ENCODE measurements around the gene APIP. TPM values are rescaled to one million over a fixed set of nuclear protein-coding genes. Genes with fewer than 3 reads are reported as not detected.

The APIP gene
- total and polyA plus RNA-seq, 2 donors from 2014 or later: 26.5 to 53.6 TPM

DNA sequence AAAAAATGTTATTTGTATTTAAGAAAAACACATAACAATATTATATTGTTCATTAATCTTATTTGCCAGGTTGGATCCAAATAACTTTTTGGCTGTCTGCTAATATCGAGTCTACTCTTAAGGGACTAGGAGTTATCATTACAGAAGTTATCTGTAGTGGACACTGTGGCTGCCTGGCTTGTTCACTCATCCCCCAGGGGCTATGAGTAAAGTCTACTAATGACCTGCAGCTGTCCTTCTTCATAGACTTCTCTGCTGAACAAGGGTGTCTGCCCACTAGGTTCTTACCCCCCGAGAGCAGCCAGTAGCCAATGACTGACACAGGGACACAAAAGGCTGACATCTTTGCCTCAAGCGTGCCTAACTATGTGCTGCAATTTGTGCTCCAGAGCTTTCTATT, 69.7 kb downstream of the APIP start:
- DNase-seq: no peak
- no peaks in the 10 kb centered on the region for H3K4me1 ChIP-seq (ENCODE audit: control insufficient read depth in 2 of 3, insufficient read depth in 2 of 3, low read depth in 1 of 3, low read length in 3 of 3)
- no peak overlapping the region for H3K27ac ChIP-seq (ENCODE audit: low read depth in 2 of 2, low read length in 2 of 2)
- no peak overlapping the region for H3K4me3 ChIP-seq (ENCODE audit: low read length in 3 of 3)
- intact Hi-C loops (cut with DNase I): no loop called here
- no peak for FAIRE-seq
- TF ChIP-seq, protein P1, sequence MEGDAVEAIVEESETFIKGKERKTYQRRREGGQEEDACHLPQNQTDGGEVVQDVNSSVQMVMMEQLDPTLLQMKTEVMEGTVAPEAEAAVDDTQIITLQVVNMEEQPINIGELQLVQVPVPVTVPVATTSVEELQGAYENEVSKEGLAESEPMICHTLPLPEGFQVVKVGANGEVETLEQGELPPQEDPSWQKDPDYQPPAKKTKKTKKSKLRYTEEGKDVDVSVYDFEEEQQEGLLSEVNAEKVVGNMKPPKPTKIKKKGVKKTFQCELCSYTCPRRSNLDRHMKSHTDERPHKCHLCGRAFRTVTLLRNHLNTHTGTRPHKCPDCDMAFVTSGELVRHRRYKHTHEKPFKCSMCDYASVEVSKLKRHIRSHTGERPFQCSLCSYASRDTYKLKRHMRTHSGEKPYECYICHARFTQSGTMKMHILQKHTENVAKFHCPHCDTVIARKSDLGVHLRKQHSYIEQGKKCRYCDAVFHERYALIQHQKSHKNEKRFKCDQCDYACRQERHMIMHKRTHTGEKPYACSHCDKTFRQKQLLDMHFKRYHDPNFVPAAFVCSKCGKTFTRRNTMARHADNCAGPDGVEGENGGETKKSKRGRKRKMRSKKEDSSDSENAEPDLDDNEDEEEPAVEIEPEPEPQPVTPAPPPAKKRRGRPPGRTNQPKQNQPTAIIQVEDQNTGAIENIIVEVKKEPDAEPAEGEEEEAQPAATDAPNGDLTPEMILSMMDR (IDR thresholded peaks at IDR 0.05; ENCODE audit: borderline replicate concordance, extremely low read depth, insufficient read depth): no peak
- H3K27me3 ChIP-seq (ENCODE audit: control insufficient read depth, insufficient read depth, low read length): no peaks in the 10 kb centered on the region
- H3K36me3 ChIP-seq (ENCODE audit: control insufficient read depth in 2 of 3, insufficient read depth in 3 of 3, low read length in 3 of 3): no peaks in the 10 kb centered on the region
- H3K9me3 ChIP-seq (ENCODE audit: control insufficient read depth in 2 of 3, insufficient read depth in 1 of 3, low read length in 3 of 3): no peaks in the 10 kb centered on the region
- H3K9ac ChIP-seq (ENCODE audit: low read length in 3 of 3): no peak overlapping the region

DNA sequence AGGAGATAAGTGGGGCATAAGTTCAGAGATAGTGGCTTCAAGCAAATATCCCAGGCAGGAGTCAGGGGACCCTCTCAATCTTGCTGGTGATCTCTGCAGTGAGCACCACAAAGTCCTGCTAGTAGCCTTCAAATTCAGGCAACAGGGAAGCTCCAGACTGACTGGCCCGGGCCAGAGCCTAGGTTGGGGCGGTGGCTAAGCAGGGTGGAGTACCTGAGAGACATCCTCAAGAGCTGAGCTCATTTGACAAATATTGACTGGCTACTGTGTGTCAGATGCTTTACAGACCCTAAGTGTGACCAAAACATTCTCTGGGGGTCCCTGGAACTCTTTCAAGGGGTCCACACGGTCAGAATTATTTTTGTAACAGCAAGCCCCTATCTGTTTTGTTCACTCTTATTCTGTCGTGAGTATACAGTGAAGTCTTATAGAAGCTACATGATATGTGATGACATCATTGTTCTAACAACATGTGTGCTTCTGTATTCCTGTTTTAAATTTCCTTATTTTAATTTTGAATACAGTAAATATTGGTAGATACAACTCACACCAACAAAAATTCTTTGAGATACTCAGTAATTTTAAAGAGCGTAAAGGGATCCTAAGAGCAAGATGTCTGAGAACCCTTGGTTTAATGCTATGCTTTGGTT, 71.6 kb downstream of the APIP start:
- intact Hi-C loops (cut with DNase I): no loop called here
- Histone ChIP-seq H3K27ac (ENCODE audit: low read depth in 2 of 2, low read length in 2 of 2) (no peak overlapping the region), H3K9me3 (ENCODE audit: control insufficient read depth in 2 of 3, insufficient read depth in 1 of 3, low read length in 3 of 3) (no peaks in the 10 kb centered on the region), H3K36me3 (ENCODE audit: control insufficient read depth in 2 of 3, insufficient read depth in 3 of 3, low read length in 3 of 3) (no peaks in the 10 kb centered on the region), H3K4me3 (ENCODE audit: low read length in 3 of 3) (no peak overlapping the region), H3K4me1 (ENCODE audit: control insufficient read depth in 2 of 3, insufficient read depth in 2 of 3, low read depth in 1 of 3, low read length in 3 of 3) (no peaks in the 10 kb centered on the region), H3K27me3 (ENCODE audit: control insufficient read depth, insufficient read depth, low read length) (no peaks in the 10 kb centered on the region), H3K9ac (ENCODE audit: low read length in 3 of 3) (no peak overlapping the region)
- FAIRE-seq (no peak), DNase-seq (no peak)
- TF ChIP-seq, protein P1 (IDR thresholded peaks at IDR 0.05; ENCODE audit: borderline replicate concordance, extremely low read depth, insufficient read depth): no peak

DNA sequence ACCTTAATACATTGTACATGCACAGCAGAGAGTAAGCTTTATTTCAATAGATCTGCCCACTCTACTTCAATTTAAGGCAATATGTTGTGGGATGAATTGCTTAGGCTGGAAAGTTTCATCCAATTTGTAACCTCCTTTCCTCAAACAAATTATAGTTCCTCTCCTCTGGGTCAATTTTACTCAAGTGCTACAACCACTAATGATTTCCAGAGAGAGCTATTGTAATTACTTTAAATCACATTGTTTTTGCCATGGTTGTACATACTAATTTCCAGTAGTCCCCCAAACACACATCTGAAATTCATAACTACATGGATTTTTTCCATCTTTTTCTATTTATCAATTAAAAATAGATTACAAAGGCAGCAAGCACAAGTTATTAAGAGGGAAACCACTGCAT, 72.9 kb downstream of the APIP start:
- intact Hi-C loops (cut with DNase I): no loop called here
- no peak for DNase-seq
- Histone ChIP-seq H3K27me3 (ENCODE audit: control insufficient read depth, insufficient read depth, low read length) (no peaks in the 10 kb centered on the region), H3K9me3 (ENCODE audit: control insufficient read depth in 2 of 3, insufficient read depth in 1 of 3, low read length in 3 of 3) (no peaks in the 10 kb centered on the region), H3K36me3 (ENCODE audit: control insufficient read depth in 2 of 3, insufficient read depth in 3 of 3, low read length in 3 of 3) (no peaks in the 10 kb centered on the region), H3K4me1 (ENCODE audit: control insufficient read depth in 2 of 3, insufficient read depth in 2 of 3, low read depth in 1 of 3, low read length in 3 of 3) (no peaks in the 10 kb centered on the region), H3K27ac (ENCODE audit: low read depth in 2 of 2, low read length in 2 of 2) (no peak overlapping the region), H3K9ac (ENCODE audit: low read length in 3 of 3) (no peak overlapping the region), H3K4me3 (ENCODE audit: low read length in 3 of 3) (no peak overlapping the region)
- FAIRE-seq: no peak
- TF ChIP-seq, protein P1 (IDR thresholded peaks at IDR 0.05; ENCODE audit: borderline replicate concordance, extremely low read depth, insufficient read depth): no peak
